ENCODE data around the gene SCN4B. TPM values are rescaled to one million over a fixed set of nuclear protein-coding genes. Genes with fewer than 3 reads are reported as not detected.

The SCN4B gene
- total RNA-seq, 2 donors from 2014 or later = 3.0 to 5.6 TPM

DNA sequence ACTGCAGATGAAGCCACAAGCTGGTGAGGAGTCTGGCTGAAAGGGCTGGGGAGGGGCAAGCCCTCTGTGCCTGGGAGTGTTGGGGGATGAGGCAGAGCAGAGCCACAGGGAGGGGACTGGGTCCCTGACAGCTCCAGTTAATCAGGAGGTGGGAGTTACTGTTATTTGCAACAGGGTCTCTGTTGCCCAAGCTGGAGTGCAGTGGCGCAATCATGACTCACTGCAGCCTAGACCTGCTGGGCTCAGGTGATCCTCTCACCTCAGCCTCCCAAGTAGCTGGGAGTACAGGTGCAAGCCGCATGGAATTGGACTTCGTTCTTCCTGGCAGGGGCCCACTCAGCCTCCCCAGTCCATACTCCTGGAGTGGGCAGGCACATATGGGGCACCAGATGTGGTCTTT lies 16.1 kb upstream of the SCN4B start:
- intact Hi-C loops (cut with DNase I) = no loop called here
- H3K27ac ChIP-seq = no peak overlapping the region
- no peaks in the 10 kb centered on the region for H3K27me3 ChIP-seq (replicated peaks; ENCODE audit: insufficient read depth)
- no peaks in the 10 kb centered on the region for H3K36me3 ChIP-seq
- no peaks in the 10 kb centered on the region for H3K4me1 ChIP-seq (replicated peaks)
- WGBS = 89% methylated on average over 3 of the region's 3 CpGs
- no peak overlapping the region for H3K4me3 ChIP-seq
- H3K9me3 ChIP-seq = no peaks in the 10 kb centered on the region
- no peak for DNase-seq (ENCODE audit: low spot score)
- TF ChIP-seq, protein P1, sequence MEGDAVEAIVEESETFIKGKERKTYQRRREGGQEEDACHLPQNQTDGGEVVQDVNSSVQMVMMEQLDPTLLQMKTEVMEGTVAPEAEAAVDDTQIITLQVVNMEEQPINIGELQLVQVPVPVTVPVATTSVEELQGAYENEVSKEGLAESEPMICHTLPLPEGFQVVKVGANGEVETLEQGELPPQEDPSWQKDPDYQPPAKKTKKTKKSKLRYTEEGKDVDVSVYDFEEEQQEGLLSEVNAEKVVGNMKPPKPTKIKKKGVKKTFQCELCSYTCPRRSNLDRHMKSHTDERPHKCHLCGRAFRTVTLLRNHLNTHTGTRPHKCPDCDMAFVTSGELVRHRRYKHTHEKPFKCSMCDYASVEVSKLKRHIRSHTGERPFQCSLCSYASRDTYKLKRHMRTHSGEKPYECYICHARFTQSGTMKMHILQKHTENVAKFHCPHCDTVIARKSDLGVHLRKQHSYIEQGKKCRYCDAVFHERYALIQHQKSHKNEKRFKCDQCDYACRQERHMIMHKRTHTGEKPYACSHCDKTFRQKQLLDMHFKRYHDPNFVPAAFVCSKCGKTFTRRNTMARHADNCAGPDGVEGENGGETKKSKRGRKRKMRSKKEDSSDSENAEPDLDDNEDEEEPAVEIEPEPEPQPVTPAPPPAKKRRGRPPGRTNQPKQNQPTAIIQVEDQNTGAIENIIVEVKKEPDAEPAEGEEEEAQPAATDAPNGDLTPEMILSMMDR (IDR thresholded peaks at IDR 0.05) = no peak
- no peak for TF ChIP-seq POLR2AphosphoS5 (IDR thresholded peaks at IDR 0.05)
- no peak for TF ChIP-seq POLR2A (IDR thresholded peaks at IDR 0.05)

- intact Hi-C loops (cut with DNase I) = no loop called here
- H3K9me3 ChIP-seq = no peaks in the 10 kb centered on the region
- no peak overlapping the region for H3K4me3 ChIP-seq
- whole genome bisulfite sequencing = 83% methylated on average over 8 of the region's 8 CpGs
- H3K4me1 ChIP-seq (replicated peaks) = no peaks in the 10 kb centered on the region
- H3K27me3 ChIP-seq (replicated peaks; ENCODE audit: insufficient read depth) = no peaks in the 10 kb centered on the region
- H3K36me3 ChIP-seq = no peaks in the 10 kb centered on the region
- DNase-seq (ENCODE audit: low spot score) = no peak
- H3K27ac ChIP-seq = no peak overlapping the region
- TF ChIP-seq POLR2A (IDR thresholded peaks at IDR 0.05) = no peak
- TF ChIP-seq, protein P1 (IDR thresholded peaks at IDR 0.05) = no peak
- TF ChIP-seq POLR2AphosphoS5 (IDR thresholded peaks at IDR 0.05) = no peak
Observed at GRCh38 chr11:118168316-118168715, 15.7 kb upstream of the SCN4B start.

GRCh38 chr11:118167906-118168305 lies 15.3 kb upstream of the SCN4B start:
- H3K4me1 ChIP-seq (replicated peaks) = no peaks in the 10 kb centered on the region
- H3K27ac ChIP-seq = no peak overlapping the region
- no peak for DNase-seq (ENCODE audit: low spot score)
- no peak overlapping the region for H3K4me3 ChIP-seq
- no peaks in the 10 kb centered on the region for H3K27me3 ChIP-seq (replicated peaks; ENCODE audit: insufficient read depth)
- TF ChIP-seq POLR2A (IDR thresholded peaks at IDR 0.05) (no peak), POLR2AphosphoS5 (IDR thresholded peaks at IDR 0.05) (no peak)
- TF ChIP-seq, protein P1 (IDR thresholded peaks at IDR 0.05) = no peak
- WGBS = 95% methylated on average over 12 of the region's 12 CpGs
- H3K36me3 ChIP-seq = no peaks in the 10 kb centered on the region
- intact Hi-C loops (cut with DNase I) = no loop called here
- H3K9me3 ChIP-seq = no peaks in the 10 kb centered on the region

- intact Hi-C loops (cut with DNase I) = no loop called here
- Histone ChIP-seq H3K9me3 (no peaks in the 10 kb centered on the region), H3K27me3 (replicated peaks; ENCODE audit: insufficient read depth) (no peaks in the 10 kb centered on the region), H3K4me1 (replicated peaks) (no peaks in the 10 kb centered on the region), H3K36me3 (no peaks in the 10 kb centered on the region), H3K27ac (no peak overlapping the region), H3K4me3 (no peak overlapping the region)
- no peak for DNase-seq (ENCODE audit: low spot score)
- 93% methylated on average over 2 of the region's 2 CpGs for WGBS
- TF ChIP-seq, protein P1 (IDR thresholded peaks at IDR 0.05) = no peak
- no peak for TF ChIP-seq POLR2AphosphoS5 (IDR thresholded peaks at IDR 0.05)
- no peak for TF ChIP-seq POLR2A (IDR thresholded peaks at IDR 0.05)
Observed at GRCh38 chr11:118167253-118167652, 14.6 kb upstream of the SCN4B start.

GRCh38 chr11:118166641-118167040 lies 14.0 kb upstream of the SCN4B start:
- no peak for DNase-seq (ENCODE audit: low spot score)
- Histone ChIP-seq H3K9me3 (no peaks in the 10 kb centered on the region), H3K27me3 (replicated peaks; ENCODE audit: insufficient read depth) (no peaks in the 10 kb centered on the region), H3K4me1 (replicated peaks) (no peaks in the 10 kb centered on the region), H3K36me3 (no peaks in the 10 kb centered on the region), H3K4me3 (no peak overlapping the region), H3K27ac (no peak overlapping the region)
- TF ChIP-seq, protein P1 (IDR thresholded peaks at IDR 0.05) = no peak
- intact Hi-C loops (cut with DNase I) = no loop called here
- 89% methylated on average over 17 of the region's 17 CpGs for WGBS
